Lung (tissue), 12 donors: ENCODE measurements around the gene SUPT4H1. TPM values are rescaled to one million over a fixed set of nuclear protein-coding genes. Genes with fewer than 3 reads are reported as not detected.

Experiments
- ATAC-seq: fragments of 200-7000 bp; cut with Tn5 transposase; one replicate; pipeline ENCODE4 v1.9.1; 2020; ENCODE audit warnings: moderate number of reproducible peaks; ENCODE audit not compliant: insufficient read depth, low FRiP score
- DNase-seq, 3 donors: peaks; one replicate each; pipeline ENCODE4 v3.0.0-alpha.2; 2013 to 2017
- H3K27ac ChIP-seq, 2 donors: one replicate each; pipeline ENCODE4 v1.5.1; 2013; ENCODE audit warnings: mild to moderate bottlenecking in 2 of 2, moderate library complexity in 2 of 2, control low read depth in 1 of 2, inconsistent platforms in 1 of 2, low read depth in 1 of 2, low read length in 1 of 2
- H3K27me3 ChIP-seq, 3 donors: one replicate each; pipeline ENCODE4 v1.5.1; 2013; ENCODE audit warnings: low read length in 2 of 3; ENCODE audit not compliant: control insufficient read depth in 3 of 3, insufficient read depth in 3 of 3
- H3K36me3 ChIP-seq, 4 donors: one replicate each; pipeline ENCODE4 v1.5.1; 2013; ENCODE audit warnings: low read length in 4 of 4, mild to moderate bottlenecking in 1 of 4, moderate library complexity in 1 of 4; ENCODE audit not compliant: control insufficient read depth in 4 of 4, insufficient read depth in 4 of 4
- H3K4me1 ChIP-seq, 5 donors: one replicate each; pipeline ENCODE4 v1.5.1; 2013; ENCODE audit warnings: low read length in 5 of 5, mild to moderate bottlenecking in 2 of 5, moderate library complexity in 1 of 5; ENCODE audit not compliant: control insufficient read depth in 5 of 5, insufficient read depth in 5 of 5
- H3K4me3 ChIP-seq: one replicate; pipeline ENCODE4 v1.5.1; 2013; ENCODE audit warnings: mild to moderate bottlenecking, control low read depth, moderate library complexity
- H3K9ac ChIP-seq, 2 donors: one replicate each; pipeline ENCODE4 v1.5.1; 2013; ENCODE audit warnings: low read length in 2 of 2, control low read depth in 1 of 2; ENCODE audit not compliant: insufficient read depth in 1 of 2
- H3K9me3 ChIP-seq, 4 donors: one replicate each; pipeline ENCODE4 v1.5.1; 2013; ENCODE audit warnings: low read length in 3 of 4, mild to moderate bottlenecking in 1 of 4, moderate library complexity in 1 of 4; ENCODE audit not compliant: control insufficient read depth in 4 of 4, insufficient read depth in 3 of 4
- CTCF ChIP-seq: IDR thresholded peaks from 2 replicates; pipeline ENCODE4 v1.5.1; 2012; ENCODE audit warnings: mild to moderate bottlenecking; ENCODE audit errors: control extremely low read depth, extremely low read depth
- WGBS, 2 donors: extraction: QIAGEN DNeasy Blood & Tissue Kit; methylation state at CpG; one replicate each; pipeline ENCODE4 v1.1.7; 2013; 5-methylcytosine and 5-hydroxymethylcytosine counted together
- polyA plus RNA-seq, 2 donors: library from polyadenylated mRNA; stranded (reverse); fragments of 200-250 nt; gene quantifications; one replicate each; pipeline ENCODE4 v1.2.1, GENCODE V29; 2013
- total RNA-seq, 2 donors: library from RNA; depleted of rRNA in 1 of 2; stranded (reverse); fragments of >200 nt in 1 of 2; gene quantifications; one replicate each; pipeline ENCODE4 v1.2.1, GENCODE V29; 2014 to 2021
- donor health status: control.
- donor health status: control.
- donor health status: Bipolar disorder and iron deficiency.
- donor health status: healthy.
- donor health status: DM: yes; HTN: yes; CAD: no.

The SUPT4H1 gene
- total and polyA plus RNA-seq, 4 donors = 54.6 to 97.5 (median 67.4) TPM

- WGBS, 2 donors = 72 to 73% methylated on average over 26 to 32 of the region's 32 CpGs
- H3K9me3 ChIP-seq = no peaks in the 10 kb centered on the region
- TF ChIP-seq CTCF = no peak
- no peak for DNase-seq
- no peak overlapping the region for H3K9ac ChIP-seq
- peaks cover 0 to 11% (median 0%) of the 10 kb centered on the region in 4 donors for H3K36me3 ChIP-seq
- no peak overlapping the region for H3K4me3 ChIP-seq
- no peak for ATAC-seq
- H3K27ac ChIP-seq = no peak overlapping the region
- H3K4me1 ChIP-seq = no peaks in the 10 kb centered on the region
- no peaks in the 10 kb centered on the region for H3K27me3 ChIP-seq
Measured at GRCh38 chr17:58308173-58308984, 43.6 kb downstream of the SUPT4H1 start.

GRCh38 chr17:58307468-58308172 is 44.4 kb downstream of the SUPT4H1 start:
- H3K27me3 ChIP-seq = no peaks in the 10 kb centered on the region
- H3K36me3 ChIP-seq = peaks cover 0 to 11% (median 0%) of the 10 kb centered on the region in 4 donors
- no peaks in the 10 kb centered on the region for H3K4me1 ChIP-seq
- H3K9ac ChIP-seq = no peak overlapping the region
- H3K9me3 ChIP-seq = no peaks in the 10 kb centered on the region
- DNase-seq = no peak
- ATAC-seq = no peak
- H3K4me3 ChIP-seq = no peak overlapping the region
- no peak for TF ChIP-seq CTCF
- whole genome bisulfite sequencing, 2 donors = 84 to 90% methylated on average over 20 of the region's 20 CpGs
- H3K27ac ChIP-seq = no peak overlapping the region

- WGBS, 2 donors = 88 to 89% methylated on average over 19 of the region's 19 CpGs
- TF ChIP-seq CTCF = no peak
- H3K9me3 ChIP-seq = no peaks in the 10 kb centered on the region
- no peaks in the 10 kb centered on the region for H3K27me3 ChIP-seq
- H3K36me3 ChIP-seq = peaks cover 0 to 11% (median 0%) of the 10 kb centered on the region in 4 donors
- H3K4me1 ChIP-seq = no peaks in the 10 kb centered on the region
- H3K9ac ChIP-seq = no peak overlapping the region
- H3K4me3 ChIP-seq = no peak overlapping the region
- H3K27ac ChIP-seq = no peak overlapping the region
- ATAC-seq = no peak
- DNase-seq = no peak
Measured at GRCh38 chr17:58306131-58306951, 45.7 kb downstream of the SUPT4H1 start.
